Gastrocnemius medialis (tissue), 4 donors: ENCODE data around the gene TIMM17A.

Source experiments
- CTCF ChIP-seq, 5 experiments: fragments of 450-650 bp in 3 of 5; fragments of 200-600 bp in 2 of 5; sonication (generic) in 2 of 5; IDR thresholded peaks in 4 of 5; conservative IDR thresholded peaks in 1 of 5; 1 replicate in 4 of 5; 2 replicates in 1 of 5; pipeline ENCODE4 v1.5.1; 2016 to 2019; ENCODE audit warnings: antibody characterized with exemption in 5 of 5, mild to moderate bottlenecking in 3 of 5, moderate library complexity in 3 of 5
- POLR2A ChIP-seq, 2 donors: fragments of 450-650 bp; IDR thresholded peaks; one replicate each; pipeline ENCODE4 v1.6.1; 2017; ENCODE audit warnings: antibody characterized with exemption in 2 of 2, mild to moderate bottlenecking in 2 of 2, moderate library complexity in 2 of 2

DNA sequence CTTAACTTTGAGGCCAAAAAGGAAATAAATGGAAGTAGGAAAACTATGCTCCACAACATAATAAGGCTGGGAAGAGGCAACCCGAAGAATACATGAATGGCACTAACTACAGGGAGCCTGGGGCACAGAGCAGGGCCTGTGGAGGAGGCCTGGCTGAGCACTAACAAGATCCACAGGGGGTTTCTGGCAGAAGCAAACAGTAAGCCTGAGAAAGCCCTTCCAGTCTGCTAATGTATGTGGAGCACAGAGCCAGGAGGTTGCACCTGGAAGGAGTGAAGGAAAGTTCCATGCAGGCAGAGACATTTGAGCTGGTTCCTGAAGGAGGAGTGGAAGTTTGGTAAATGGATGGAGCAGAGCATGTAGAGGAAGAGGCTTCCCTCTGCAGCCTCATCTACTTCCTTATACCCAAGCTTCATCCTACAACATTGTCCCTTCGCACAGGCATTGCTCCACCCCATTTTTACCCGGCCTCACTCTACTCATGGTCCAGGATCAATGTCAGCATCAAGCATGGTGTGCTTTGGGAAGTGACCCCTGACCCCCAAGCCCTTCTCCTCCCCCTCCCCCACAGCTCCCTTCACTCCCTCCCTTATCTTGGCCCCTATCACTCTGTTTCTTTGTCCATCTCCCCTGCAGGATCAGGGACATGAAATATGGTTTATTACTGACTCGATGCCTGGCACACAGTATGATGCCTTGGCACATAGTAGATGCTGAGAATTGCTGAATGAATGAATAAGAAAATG, 43.3 kb upstream of the TIMM17A start:
- no peak for TF ChIP-seq CTCF (IDR thresholded peaks at IDR 0.05 in 4 of 5, conservative IDR thresholded peaks at IDR 0.05 in 1 of 5)
- TF ChIP-seq POLR2A (IDR thresholded peaks at IDR 0.05), result no peak
